OCI-LY3 (cell line): ENCODE results near the gene ABCA4.

ENCODE experiments used
- EZH2phosphoT487 ChIP-seq: fragments of 200-600 bp; shearing (Covaris generic); IDR thresholded peaks from 2 replicates; pipeline ENCODE4 v1.6.1; 2018; ENCODE audit warnings: antibody characterized with exemption, mixed run types, low read depth
- TF ChIP-seq, protein P1 (sequence below): fragments of 200-600, 300-600 bp; sonication (generic); IDR thresholded peaks from 2 replicates; pipeline ENCODE4 v1.5.1; 2014; ENCODE audit warnings: antibody characterized with exemption, low read length, low read depth

DNA sequence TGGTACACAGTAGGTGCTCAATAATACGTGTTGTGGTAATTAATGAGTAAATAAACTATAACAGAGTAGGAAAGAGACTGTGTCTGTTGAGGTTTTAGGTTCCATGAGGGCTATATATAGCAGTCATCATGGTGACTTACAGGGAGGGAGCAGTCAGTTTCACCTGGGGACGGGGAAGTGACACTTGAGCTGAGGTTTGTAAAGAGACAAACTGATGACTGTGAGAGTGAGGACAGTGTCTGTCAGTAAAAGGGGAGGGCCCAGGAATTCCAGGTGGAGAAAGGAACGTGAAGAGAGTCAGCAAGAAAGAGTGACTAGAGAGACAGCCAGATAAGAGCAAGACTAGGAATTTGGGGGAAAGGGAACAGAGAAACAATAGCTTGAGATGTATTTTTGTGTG, 30.2 kb downstream of the ABCA4 start:
- TF ChIP-seq EZH2phosphoT487: no peak
- TF ChIP-seq, protein P1, sequence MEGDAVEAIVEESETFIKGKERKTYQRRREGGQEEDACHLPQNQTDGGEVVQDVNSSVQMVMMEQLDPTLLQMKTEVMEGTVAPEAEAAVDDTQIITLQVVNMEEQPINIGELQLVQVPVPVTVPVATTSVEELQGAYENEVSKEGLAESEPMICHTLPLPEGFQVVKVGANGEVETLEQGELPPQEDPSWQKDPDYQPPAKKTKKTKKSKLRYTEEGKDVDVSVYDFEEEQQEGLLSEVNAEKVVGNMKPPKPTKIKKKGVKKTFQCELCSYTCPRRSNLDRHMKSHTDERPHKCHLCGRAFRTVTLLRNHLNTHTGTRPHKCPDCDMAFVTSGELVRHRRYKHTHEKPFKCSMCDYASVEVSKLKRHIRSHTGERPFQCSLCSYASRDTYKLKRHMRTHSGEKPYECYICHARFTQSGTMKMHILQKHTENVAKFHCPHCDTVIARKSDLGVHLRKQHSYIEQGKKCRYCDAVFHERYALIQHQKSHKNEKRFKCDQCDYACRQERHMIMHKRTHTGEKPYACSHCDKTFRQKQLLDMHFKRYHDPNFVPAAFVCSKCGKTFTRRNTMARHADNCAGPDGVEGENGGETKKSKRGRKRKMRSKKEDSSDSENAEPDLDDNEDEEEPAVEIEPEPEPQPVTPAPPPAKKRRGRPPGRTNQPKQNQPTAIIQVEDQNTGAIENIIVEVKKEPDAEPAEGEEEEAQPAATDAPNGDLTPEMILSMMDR: no peak
